NCI-H460 (cell line): ENCODE measurements around the gene PRRT2. TPM values are rescaled to one million over a fixed set of nuclear protein-coding genes. Genes with fewer than 3 reads are reported as not detected.
"Not testable (repeated sequence)": the region's sequence is repeated elsewhere in the genome, so short reads cannot be mapped to it uniquely, and the experiment has no call there.

Source experiments
- DNase-seq: peaks from one replicate; pipeline ENCODE4 v3.0.0-alpha.2; 2016; ENCODE audit warnings: low read depth; ENCODE audit errors: extremely low read depth
- total RNA-seq: library from RNA; depleted of rRNA; stranded (reverse); fragments of >200 nt; shearing (Covaris generic); gene quantifications from 2 replicates; pipeline ENCODE4 v1.2.3, GENCODE V29; 2014

The PRRT2 gene
- total RNA-seq, 1 experiment from 2014 or later: 0.22 TPM

DNA sequence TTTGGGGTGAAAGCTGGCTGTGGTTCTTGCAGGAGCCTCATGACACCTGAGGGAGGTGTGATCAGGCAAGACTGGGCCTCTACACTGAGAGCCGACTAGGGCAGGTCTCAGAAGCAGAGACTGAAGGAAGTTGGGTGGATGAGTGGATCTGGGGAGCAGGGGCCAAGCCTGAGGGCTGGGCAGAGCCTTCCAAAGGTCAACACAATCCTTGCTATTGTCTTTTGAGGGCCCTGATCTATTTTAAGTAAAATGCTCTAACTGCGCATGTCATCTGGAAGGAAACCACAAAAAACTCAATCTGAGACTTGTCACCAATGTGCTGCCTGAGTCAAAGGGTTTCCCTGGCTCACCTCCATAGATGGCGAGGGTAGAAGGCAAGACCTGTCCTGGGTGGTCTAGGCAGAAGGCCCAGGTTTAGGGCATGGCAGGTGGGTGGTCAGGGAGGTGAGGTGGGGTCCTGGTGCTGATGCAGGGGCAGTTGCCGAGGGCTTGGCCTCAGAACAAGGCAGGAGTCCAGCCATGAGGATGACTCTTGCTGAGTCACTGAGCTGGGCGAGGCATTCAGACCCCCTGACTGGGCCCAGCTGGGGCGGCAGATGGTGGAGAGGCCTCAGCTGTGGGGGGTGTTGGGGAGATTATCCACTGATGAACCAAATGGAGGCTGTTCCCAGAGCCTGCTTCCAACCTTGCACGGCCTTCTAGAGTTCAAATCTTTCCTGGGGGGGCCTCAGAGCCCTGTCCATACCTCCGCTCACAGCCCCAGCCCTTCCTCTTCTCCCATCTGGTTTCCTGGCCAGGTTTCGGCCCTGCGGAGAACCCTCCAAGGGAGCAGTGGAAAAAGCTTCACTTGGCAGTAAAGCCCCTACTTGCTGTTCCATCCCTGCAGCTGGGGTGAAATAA lies 13.4 kb downstream of the PRRT2 start:
- no peak for DNase-seq

DNA sequence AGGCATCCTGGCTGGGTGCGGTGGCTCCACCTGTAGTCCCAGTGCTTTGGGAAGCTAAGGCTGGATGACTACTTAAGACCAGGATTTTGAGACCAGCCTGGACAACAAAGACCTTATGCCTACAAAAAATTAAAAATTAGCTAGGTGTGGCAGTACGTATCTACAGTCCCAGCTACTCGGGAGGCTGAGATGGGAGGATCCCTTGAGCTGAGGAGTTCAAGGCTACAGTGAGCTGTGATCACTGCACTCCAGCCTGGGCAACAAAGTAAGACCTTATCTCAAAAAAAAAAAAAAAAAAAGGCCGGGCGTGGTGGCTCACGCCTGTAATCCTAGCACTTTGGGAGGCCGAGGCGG lies 14.3 kb downstream of the PRRT2 start:
- no peak for DNase-seq

DNA sequence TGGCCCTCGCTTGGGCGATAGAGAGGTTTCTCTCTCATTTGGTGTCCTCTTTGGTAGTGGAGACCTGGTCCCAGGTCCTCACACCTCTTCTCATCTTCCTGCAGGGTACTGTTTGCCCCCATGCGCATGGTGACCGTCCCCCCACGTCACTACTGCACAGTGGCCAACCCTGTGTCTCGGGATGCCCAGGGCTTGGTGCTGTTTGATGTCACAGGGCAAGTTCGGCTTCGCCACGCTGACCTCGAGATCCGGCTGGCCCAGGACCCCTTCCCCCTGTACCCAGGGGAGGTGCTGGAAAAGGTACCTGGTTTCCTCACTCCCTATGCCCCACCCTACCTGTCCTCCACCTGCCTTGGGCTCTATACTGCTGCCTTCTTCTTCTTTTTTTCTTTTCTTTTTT lies 18.8 kb downstream of the PRRT2 start:
- DNase-seq: no peak

DNA sequence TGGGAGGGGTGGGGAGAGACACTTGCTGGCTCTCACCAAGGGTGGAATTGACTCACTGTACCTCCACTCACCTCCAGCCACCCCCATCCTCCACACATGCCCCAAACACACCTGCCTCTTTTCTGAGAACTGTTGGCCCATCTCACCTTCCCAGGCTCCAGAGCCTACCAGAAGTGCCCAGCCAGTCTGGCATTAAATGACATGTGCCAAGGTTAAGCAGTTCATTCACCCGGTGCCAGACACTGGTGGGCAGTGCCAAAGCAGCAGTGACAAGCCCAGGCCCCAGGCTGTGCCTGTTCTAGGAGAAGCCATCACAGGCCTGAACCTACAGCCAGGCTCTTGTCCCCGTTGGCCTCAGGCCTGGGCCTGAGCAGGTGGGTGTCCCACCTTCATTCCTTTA lies 19.5 kb downstream of the PRRT2 start:
- no peak for DNase-seq

DNA sequence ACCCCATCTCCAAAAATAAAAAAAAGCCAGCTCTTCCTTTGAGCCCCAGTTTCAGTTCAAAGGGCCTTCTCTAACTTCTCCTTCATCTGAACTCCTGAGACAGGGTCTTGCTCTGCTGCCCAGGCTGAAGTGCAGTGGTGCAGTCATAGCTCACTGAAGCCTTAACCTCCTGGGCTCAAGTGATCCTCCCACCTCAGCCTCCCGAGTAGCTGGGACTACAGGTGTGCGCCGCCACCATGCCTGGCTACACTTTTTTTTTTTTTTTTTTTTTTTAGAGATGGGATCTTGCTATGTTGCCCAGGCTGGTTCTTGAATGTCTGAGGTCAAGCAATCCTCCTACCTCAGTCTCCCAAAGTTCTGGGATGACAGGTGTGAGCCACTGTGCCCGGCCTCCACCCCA lies 21.2 kb downstream of the PRRT2 start:
- not testable (repeated sequence) for DNase-seq

DNA sequence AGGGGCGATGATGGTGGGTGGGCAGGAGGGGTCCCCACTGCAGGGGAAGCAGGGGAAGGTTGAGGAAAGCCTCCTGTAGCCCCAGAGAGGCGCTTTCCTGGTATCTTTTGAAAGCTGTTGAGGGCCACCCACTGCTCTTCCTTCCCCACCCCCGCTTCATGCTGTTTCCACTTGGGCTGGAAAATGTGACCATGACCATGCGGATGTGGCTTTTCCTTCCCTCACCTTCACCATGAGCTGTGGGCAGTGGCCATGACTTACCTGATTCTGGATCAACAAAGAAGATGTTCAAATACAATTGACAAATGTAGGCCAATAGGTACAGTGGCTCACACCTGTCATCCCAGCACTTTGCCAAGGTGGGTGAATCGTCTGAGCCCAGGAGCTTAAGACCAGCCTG lies 22.1 kb downstream of the PRRT2 start:
- no peak for DNase-seq

DNA sequence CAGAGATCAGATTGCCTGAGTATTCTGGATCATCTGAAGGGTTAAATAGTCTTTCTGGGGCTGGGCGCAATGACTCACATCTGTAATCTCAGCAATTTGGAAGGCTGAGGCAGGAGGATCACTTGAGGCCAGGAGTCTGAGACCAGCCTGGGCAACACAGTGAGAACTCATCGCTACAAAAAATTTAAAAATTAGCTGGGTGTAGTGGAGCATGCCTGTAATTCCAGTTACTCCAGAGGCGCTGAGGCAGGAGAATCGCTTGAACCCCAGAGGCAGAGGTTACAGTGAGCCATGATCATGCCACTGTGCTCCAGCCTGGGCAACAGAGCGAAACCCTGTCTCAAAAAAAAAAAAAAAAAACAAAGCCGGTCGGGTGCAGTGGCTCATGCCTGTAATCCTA lies 23.9 kb downstream of the PRRT2 start:
- DNase-seq: no peak

DNA sequence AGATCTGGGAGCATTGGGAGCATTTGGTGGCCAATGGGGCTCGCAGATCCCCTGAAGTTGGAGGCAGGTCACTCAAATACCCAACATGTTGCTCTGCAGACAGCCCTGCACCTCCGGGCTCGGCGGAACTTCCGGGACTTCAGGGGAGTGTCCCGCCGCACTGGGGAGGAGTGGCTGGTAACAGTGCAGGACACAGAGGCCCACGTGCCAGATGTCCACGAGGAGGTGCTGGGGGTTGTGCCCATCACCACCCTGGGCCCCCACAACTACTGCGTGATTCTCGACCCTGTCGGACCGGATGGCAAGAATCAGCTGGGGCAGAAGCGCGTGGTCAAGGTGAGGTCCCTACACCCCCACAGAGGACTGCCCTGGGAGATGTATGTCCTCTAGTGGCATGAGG lies 24.6 kb downstream of the PRRT2 start:
- no peak for DNase-seq

DNA sequence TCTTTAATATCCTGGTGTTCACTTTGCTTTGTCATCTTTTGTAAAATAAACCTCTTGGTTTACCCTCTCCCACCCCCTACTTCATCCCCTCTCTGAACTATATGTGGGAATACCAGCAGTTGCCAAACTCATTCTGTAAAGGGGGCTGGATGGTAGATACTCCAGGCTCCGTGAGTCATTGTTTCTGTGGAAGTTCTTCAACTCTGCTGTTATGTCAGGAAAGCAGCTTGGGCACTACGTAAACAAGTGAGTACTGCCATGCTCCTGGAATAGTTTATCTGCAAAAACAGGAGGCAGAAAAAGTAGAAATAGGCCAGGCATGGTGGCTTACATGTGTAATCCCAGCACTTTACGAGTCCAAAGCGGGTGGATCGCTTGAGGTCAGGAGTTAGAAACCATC lies 25.8 kb downstream of the PRRT2 start:
- DNase-seq: no peak

DNA sequence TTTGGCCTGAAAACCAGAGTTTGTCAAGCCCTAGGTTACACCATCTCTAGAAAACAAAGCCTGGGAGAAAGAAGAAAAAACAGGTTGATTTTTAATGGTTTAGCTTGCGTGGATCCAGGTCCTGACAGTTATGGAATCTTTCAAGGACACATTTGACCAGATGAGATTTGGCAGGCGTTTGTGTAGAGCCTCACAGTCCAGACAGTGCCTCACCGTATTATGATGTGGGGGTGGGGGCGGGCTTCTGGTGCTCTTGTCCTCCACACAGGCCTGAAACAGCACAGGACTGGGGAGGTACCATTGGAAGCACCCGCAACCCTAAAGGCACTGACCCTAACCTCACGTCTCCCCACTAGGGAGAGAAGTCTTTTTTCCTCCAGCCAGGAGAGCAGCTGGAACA lies 27.8 kb downstream of the PRRT2 start:
- DNase-seq: no peak

DNA sequence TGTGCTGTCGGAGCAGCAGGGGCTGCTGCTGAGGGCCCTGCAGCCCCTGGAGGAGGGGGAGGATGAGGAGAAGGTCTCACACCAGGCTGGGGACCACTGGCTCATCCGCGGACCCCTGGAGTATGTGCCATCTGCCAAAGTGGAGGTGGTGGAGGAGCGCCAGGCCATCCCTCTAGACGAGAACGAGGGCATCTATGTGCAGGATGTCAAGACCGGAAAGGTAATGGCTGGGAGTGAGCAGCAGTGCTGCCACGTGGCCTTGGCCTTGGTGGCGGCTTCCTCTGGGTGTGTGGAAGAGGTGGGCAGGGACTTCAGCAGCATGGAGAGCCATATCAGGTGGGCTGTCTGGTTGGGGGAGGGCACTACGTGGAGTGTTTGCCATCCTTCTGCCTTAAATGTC lies 28.2 kb downstream of the PRRT2 start:
- no peak for DNase-seq

DNA sequence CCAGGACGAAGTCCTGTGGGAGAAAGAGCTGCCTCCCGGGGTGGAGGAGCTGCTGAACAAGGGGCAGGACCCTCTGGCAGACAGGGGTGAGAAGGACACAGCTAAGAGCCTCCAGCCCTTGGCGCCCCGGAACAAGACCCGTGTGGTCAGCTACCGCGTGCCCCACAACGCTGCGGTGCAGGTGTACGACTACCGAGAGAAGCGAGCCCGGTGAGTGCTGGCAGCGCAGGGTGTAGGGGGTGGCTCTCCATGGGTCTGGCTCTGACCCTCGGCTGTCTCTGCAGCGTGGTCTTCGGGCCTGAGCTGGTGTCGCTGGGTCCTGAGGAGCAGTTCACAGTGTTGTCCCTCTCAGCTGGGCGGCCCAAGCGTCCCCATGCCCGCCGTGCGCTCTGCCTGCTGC lies 29.6 kb downstream of the PRRT2 start:
- DNase-seq: no peak

DNA sequence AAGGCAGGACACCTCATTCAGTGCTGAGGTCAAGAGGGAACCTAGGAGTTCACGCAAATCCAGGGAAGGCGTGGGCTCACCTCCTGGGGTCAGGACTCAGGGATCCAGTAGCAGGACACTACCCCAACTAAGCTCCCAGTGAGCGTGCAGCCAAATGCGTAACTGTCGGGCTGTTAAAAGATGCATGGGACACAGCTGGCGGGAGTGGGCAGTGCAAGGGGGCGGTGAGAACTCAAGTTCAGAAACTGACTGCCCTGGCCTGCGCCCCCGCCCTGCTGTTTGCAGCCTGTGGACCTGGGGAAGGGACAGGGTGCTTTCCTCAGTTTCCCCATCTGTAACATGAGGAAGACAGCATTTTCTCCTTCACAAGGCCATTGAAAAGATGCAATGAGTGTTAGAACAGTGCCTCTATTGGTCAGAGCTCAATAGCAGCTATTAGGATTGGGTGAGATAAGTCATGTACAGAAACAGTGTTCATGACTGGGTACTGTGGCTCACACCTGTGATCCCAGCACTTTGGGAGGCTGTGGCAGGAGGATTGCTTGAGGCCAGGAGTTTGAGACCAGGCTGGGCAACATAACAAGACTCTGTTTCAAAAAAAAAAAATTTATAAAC lies 30.8 kb downstream of the PRRT2 start:
- no peak for DNase-seq

DNA sequence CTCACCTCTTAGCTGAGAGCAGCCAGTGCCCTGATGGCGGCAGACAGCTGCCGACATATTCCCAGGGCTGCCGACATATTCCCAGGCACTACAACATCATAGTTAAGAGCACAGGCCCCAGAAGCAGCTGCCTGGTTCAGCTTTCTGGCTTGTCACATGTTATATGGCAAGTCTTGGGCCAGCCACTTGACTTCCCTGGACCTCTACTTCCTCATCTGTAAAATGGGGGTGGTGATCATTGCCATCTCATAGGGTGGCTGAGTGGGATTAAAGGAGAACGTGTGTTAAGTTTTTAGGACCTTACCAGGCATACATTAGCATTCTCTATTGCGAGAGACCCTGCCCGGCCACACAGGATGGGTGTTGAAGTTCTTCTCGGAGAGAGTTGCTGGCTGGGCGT lies 31.9 kb downstream of the PRRT2 start:
- no peak for DNase-seq

DNA sequence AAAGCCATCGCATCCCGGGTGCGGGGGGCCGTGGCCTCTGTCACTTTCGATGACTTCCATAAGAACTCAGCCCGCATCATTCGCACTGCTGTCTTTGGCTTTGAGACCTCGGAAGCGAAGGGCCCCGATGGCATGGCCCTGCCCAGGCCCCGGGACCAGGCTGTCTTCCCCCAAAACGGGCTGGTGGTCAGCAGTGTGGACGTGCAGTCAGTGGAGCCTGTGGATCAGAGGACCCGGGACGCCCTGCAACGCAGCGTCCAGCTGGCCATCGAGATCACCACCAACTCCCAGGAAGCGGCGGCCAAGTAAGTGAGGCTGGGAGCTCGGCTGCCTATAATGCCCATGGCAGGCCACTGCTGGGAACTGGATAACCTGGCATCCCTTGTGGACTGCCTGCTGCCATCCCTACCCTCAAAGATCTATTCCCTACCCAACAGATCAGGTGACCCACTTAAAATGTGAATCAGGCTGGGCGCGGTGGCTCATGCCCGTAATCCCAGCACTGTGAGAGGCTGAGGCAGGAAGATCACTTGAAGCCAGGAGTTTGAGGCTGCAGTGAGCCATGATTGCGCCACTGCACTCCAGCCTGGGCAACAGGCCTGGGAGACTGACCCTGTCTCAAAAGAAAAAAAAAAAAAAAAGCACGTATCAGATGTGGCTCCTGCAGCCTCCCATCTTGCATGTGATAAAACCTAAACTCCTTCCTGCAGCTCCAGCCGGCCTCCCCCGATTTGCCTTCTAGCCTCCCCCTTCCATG lies 32.8 kb downstream of the PRRT2 start:
- DNase-seq: no peak

DNA sequence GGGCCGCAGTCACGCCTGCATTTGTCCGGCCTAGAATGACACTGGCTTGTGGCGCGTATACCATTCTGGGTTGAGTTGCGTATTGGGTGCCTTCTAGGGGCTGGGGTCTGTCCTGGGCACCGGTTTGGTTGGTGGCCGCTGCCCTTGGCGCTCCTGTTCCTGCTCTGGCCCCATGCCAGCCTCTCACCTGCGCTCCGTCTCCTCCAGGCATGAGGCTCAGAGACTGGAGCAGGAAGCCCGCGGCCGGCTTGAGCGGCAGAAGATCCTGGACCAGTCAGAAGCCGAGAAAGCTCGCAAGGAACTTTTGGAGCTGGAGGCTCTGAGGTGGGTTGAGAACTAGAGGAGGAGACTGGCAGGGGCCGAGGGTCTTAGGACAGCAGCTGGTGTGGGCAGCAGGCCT lies 33.7 kb downstream of the PRRT2 start:
- no peak for DNase-seq

DNA sequence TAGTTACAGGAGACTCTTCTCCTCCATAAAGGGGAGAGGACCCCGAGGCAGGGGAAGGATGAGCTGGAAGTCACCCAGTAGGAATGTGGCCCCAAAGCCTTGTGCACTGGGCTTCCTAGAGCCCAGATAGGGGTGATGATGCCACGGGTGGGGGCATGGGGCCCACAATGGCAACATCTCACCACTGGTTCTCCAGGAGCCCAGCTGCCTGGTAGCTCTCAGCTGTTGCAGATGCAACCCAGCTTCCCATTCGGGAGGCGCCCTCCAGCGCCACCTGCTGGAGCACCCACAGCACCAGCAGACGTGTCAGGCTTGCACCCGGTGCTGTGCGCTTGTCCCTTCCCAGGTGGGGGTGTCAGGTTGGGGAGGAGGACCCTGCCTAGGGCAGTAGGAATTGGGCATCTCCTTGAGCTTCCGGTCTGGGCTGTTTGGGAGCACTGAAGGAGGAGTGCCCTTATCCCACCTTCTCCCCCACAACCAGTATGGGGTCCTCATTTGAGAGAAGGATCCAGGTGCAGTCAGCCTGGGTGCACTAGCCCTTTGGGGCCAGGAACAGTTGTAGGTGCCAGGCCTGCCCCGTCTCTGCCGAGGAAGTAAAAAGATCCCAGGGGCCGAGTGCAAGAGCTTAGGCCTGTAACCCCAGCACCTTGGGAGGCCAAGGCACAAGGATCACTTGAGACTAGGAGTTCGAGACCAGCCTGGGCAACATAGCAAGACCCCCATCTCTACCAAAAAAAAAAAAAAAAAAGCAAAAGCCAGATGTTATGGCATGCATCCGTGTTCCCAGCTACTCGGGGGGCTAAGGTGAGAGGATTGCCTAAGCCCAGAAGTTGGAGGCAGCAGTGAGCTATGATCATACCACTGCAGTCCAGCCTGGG lies 36.7 kb downstream of the PRRT2 start:
- peak; percentile 62 for DNase-seq

DNA sequence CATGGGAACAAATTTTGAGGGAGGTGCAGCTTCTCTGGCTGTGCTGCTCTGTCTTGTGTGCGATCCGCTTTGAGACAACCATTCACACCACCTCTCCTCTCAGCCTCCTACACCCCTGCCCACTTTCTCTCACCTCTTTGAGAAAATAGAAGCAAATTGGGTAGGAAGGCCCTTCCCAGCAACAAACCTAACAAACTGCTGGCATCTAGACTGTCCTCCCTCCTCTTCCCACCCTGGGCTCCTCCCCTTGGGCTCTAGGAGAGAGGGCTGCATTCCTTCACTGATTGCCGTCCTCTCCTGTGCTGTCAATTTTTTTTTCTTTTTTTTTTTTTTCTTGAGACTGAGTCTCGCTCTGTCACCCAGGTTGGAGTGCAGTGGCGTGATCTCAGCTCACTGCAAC lies 37.5 kb downstream of the PRRT2 start:
- DNase-seq: no peak

DNA sequence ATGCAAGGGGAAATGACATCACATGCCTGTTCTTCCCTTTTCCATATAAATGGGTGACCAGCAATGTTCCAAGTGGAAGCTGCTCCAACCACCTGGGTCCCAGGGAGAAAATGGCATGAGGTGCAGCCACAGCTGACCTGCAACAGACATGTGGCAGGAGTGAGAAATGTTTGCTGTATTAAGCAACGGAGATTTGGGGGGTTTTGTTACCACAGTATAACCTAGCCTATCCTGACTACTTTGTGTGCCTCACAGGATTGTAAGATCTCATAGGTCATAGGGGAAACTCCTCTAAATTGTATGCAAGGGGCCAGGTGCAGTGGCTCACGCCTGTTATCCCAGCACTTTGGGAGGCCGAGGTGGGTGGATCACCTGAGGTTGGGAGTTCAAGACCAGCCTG lies 39.0 kb downstream of the PRRT2 start:
- no peak for DNase-seq

DNA sequence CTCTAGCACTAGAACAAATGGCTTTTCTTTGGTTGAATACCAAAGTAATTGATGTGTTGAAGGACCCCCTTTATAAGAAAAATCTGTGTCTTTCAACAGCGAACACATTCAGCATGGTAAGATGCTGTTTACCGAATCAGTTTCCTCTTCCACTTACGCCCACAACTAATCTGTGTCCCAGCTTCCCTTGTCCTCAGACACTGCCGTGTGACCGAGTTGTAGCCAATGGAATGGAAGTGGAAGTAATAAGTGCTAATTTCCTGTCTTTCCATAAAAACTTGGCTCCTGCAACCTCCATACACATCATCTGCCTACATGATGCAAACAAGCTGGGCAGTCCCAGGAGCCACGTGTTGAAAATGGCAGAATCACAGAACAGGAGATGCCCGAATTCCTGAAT lies 40.7 kb downstream of the PRRT2 start:
- no peak for DNase-seq
